ENCODE data around the gene LAMC1. TPM values are rescaled to one million over a fixed set of nuclear protein-coding genes. Genes with fewer than 3 reads are reported as not detected.
A peak's percentile ranks its signal among the peaks of the same experiment; 100 is the strongest.

The LAMC1 gene
- total and polyA plus RNA-seq, 2 donors (not counting 1 experiment from before 2014, with no cell fraction given): 11.5 to 34.0 TPM

DNA sequence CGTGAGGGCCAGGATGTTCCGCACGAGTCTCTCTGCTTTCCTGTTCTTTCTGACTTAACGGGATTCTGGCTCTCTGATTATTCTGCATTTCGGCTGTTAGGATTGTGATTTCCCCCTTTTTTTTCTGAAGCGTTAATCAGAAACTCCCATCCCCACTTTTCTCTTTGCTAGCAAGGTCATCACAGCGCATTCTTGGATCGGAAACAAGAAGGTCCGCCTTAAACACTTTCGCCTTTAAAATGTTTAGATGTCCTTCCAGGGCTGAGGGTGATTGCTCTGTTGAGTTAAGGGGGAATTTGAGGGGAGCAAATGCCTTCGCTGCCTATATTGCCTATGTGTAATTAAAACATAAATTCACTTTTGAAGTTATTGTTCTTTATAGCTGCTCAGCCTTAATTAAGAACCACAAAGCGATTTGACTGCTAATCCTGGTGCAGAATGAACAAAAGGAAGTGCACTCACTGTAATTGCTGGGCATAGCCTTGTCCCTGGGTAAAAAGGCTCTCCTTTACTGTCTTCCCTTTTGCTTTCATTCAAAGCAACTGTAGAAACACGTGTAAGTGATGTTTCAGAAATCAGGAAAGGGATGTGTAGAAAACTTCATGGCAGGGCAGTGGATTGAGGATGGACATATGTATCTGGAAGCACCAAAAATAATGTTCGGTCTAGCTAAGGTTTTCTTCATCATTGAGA, 1.2 kb downstream of the LAMC1 start:
- Histone ChIP-seq H3K79me2 (ENCODE audit: control insufficient read depth, insufficient read depth, low read length) (peaks cover 55% of the 10 kb centered on the region), H3K4me2 (replicated peaks; ENCODE audit: low read depth, low read length, poor library complexity, severe bottlenecking) (peak overlapping the region; percentile 81), H3K27me3 (replicated peaks in 1 of 4; ENCODE audit: control extremely low read depth in 1 of 4, control insufficient read depth in 3 of 4, insufficient read depth in 4 of 4, low read length in 3 of 4) (no peaks in the 10 kb centered on the region), H3K36me3 (replicated peaks in 1 of 2; ENCODE audit: control extremely low read depth in 1 of 2, control insufficient read depth in 1 of 2, extremely low read depth in 1 of 2, insufficient read depth in 2 of 2, low read length in 1 of 2) (no peaks in the 10 kb centered on the region), H3K9me3 (ENCODE audit: control extremely low read depth in 1 of 3, control insufficient read depth in 2 of 3, insufficient read depth in 1 of 3, low read length in 2 of 3) (no peaks in the 10 kb centered on the region), H3K4me1 (ENCODE audit: control insufficient read depth in 2 of 2, insufficient read depth in 2 of 2, low read length in 2 of 2) (peaks cover 19 to 21% of the 10 kb centered on the region in 2 donors), H3K4me3 (ENCODE audit: control extremely low read depth in 1 of 5, extremely low read depth in 1 of 5, insufficient read depth in 1 of 5, low read depth in 2 of 5, low read length in 4 of 5) (peak overlapping the region; percentile 45 to 82 (median 68)), H3K9ac (ENCODE audit: low read length) (peak overlapping the region; percentile 68), H4K20me1 (ENCODE audit: control insufficient read depth, insufficient read depth, low read length, poor library complexity, severe bottlenecking) (peaks cover 18% of the 10 kb centered on the region), H3K27ac (ENCODE audit: low read length in 2 of 2) (peak overlapping the region in 1 of 2 donors; percentile 20), H2AFZ (ENCODE audit: insufficient read depth, low read depth, low read length, poor library complexity, severe bottlenecking) (peak overlapping the region; percentile 80)
- H3K27me3 Mint-ChIP-seq: no peaks in the 10 kb centered on the region
- peak overlapping the region; percentile 97 for H3K27ac Mint-ChIP-seq
- POLR2A ChIA-PET: no interaction called here
- DNase-seq: peak; percentile 25
- TF ChIP-seq, protein P1, sequence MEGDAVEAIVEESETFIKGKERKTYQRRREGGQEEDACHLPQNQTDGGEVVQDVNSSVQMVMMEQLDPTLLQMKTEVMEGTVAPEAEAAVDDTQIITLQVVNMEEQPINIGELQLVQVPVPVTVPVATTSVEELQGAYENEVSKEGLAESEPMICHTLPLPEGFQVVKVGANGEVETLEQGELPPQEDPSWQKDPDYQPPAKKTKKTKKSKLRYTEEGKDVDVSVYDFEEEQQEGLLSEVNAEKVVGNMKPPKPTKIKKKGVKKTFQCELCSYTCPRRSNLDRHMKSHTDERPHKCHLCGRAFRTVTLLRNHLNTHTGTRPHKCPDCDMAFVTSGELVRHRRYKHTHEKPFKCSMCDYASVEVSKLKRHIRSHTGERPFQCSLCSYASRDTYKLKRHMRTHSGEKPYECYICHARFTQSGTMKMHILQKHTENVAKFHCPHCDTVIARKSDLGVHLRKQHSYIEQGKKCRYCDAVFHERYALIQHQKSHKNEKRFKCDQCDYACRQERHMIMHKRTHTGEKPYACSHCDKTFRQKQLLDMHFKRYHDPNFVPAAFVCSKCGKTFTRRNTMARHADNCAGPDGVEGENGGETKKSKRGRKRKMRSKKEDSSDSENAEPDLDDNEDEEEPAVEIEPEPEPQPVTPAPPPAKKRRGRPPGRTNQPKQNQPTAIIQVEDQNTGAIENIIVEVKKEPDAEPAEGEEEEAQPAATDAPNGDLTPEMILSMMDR (IDR thresholded peaks at IDR 0.05): no peak
- no peak for TF ChIP-seq EZH2 (IDR thresholded peaks at IDR 0.05; ENCODE audit: borderline replicate concordance, insufficient read depth, low read depth, low read length, poor library complexity, severe bottlenecking)
- 2% methylated on average over 5 of the region's 14 CpGs for WGBS (ENCODE audit: insufficient coverage)
- intact Hi-C loops (cut with micrococcal nuclease): loop anchor here (1.0 to 5.0 kb wide), 5 partner anchors 24 to 1733 kb away; partner anchors contain the start of gene RGS16
- CTCF ChIA-PET: interaction anchor here (0.6 to 2.3 kb wide), 12 partner anchors 10 to 80 kb away, joined by 3 to 19 read pairs (median 3); no protein-coding TSS in a partner anchor
- no peaks in the 10 kb centered on the region for H3K9me3 Mint-ChIP-seq (ENCODE audit: insufficient read depth)
- ATAC-seq (ENCODE audit: low read depth): no peak
- H3K4me3 Mint-ChIP-seq: peak overlapping the region; percentile 99
- peaks cover 48% of the 10 kb centered on the region for H3K4me1 Mint-ChIP-seq

DNA sequence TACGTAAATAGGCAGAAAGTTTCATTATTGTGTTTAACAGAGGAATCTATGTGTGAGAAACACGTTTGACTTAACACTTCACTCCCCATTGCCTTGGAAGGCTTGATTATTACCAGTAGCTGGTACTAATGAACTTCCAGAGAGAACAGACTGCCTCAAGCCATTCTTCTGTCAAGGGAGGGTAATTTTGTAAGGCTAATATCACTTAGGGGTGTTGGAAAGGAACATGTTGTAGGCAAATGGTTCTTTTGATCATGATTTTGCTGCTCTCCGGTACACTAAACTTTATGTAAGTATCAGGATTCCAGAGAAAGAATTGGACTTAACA, 1.8 kb downstream of the LAMC1 start:
- no peak for ATAC-seq (ENCODE audit: low read depth)
- DNase-seq: no peak
- peak overlapping the region; percentile 99 for H3K4me3 Mint-ChIP-seq
- Histone ChIP-seq H3K9me3 (ENCODE audit: control extremely low read depth in 1 of 3, control insufficient read depth in 2 of 3, insufficient read depth in 1 of 3, low read length in 2 of 3) (no peaks in the 10 kb centered on the region), H3K27me3 (replicated peaks in 1 of 4; ENCODE audit: control extremely low read depth in 1 of 4, control insufficient read depth in 3 of 4, insufficient read depth in 4 of 4, low read length in 3 of 4) (no peaks in the 10 kb centered on the region), H3K4me1 (ENCODE audit: control insufficient read depth in 2 of 2, insufficient read depth in 2 of 2, low read length in 2 of 2) (peaks cover 19 to 21% of the 10 kb centered on the region in 2 donors), H3K27ac (ENCODE audit: low read length in 2 of 2) (no peak overlapping the region), H2AFZ (ENCODE audit: insufficient read depth, low read depth, low read length, poor library complexity, severe bottlenecking) (no peak overlapping the region), H3K9ac (ENCODE audit: low read length) (peak overlapping the region; percentile 68), H3K4me2 (replicated peaks; ENCODE audit: low read depth, low read length, poor library complexity, severe bottlenecking) (peak overlapping the region; percentile 81), H3K79me2 (ENCODE audit: control insufficient read depth, insufficient read depth, low read length) (peaks cover 60% of the 10 kb centered on the region), H4K20me1 (ENCODE audit: control insufficient read depth, insufficient read depth, low read length, poor library complexity, severe bottlenecking) (peaks cover 21% of the 10 kb centered on the region), H3K36me3 (replicated peaks in 1 of 2; ENCODE audit: control extremely low read depth in 1 of 2, control insufficient read depth in 1 of 2, extremely low read depth in 1 of 2, insufficient read depth in 2 of 2, low read length in 1 of 2) (no peaks in the 10 kb centered on the region), H3K4me3 (ENCODE audit: control extremely low read depth in 1 of 5, extremely low read depth in 1 of 5, insufficient read depth in 1 of 5, low read depth in 2 of 5, low read length in 4 of 5) (peak overlapping the region in 1 of 5 experiments; percentile 68)
- H3K9me3 Mint-ChIP-seq (ENCODE audit: insufficient read depth): no peaks in the 10 kb centered on the region
- peaks cover 53% of the 10 kb centered on the region for H3K4me1 Mint-ChIP-seq
- POLR2A ChIA-PET: no interaction called here
- H3K27ac Mint-ChIP-seq: no peak overlapping the region
- intact Hi-C loops (cut with micrococcal nuclease): loop anchor here (2.0 kb wide), 1 partner anchor 24 kb away; no protein-coding TSS in a partner anchor
- no peaks in the 10 kb centered on the region for H3K27me3 Mint-ChIP-seq
- WGBS (ENCODE audit: insufficient coverage): no CpG with 5 or more reads among the region's 3 CpGs
- CTCF ChIA-PET: interaction anchor here (1.1 to 2.3 kb wide), 7 partner anchors 10 to 75 kb away, joined by 3 to 19 read pairs (median 4); no protein-coding TSS in a partner anchor
- no peak for TF ChIP-seq EZH2 (IDR thresholded peaks at IDR 0.05; ENCODE audit: borderline replicate concordance, insufficient read depth, low read depth, low read length, poor library complexity, severe bottlenecking)
- TF ChIP-seq, protein P1 (IDR thresholded peaks at IDR 0.05): no peak

Measured in B cell (primary cell).